HepG2 (cell line): Measurements from ENCODE around the gene ZNF853. TPM values are rescaled to one million over a fixed set of nuclear protein-coding genes. Genes with fewer than 3 reads are reported as not detected.
A peak's percentile ranks its signal among the peaks of the same experiment; 100 is the strongest.

Experiments used
- ATM ChIP-seq: fragments of 450-650 bp; IDR thresholded peaks from 2 replicates; pipeline ENCODE4 v1.7.1; 2017; ENCODE audit warnings: mild to moderate bottlenecking, borderline replicate concordance
- NFKB2 ChIP-seq: sonication (generic); formaldehyde crosslinking; IDR thresholded peaks from 2 replicates; pipeline ENCODE4 v1.4.0; 2020; ENCODE audit warnings: missing genetic modification reagents, borderline replicate concordance
- NR2F1 ChIP-seq, 2 experiments: fragments of 450-650 bp in 1 of 2; formaldehyde crosslinking in 1 of 2; IDR thresholded peaks; 2 replicates each; pipeline versions ENCODE4 v1.5.0 to v1.6.1; 2016 to 2020; ENCODE audit warnings: mild to moderate bottlenecking in 1 of 2, missing compliant biosample characterization in 1 of 2, missing genetic modification reagents in 1 of 2, moderate library complexity in 1 of 2
- NR2F2 ChIP-seq: IDR thresholded peaks from 2 replicates; pipeline ENCODE4 v1.6.1; 2012; ENCODE audit warnings: low read depth, inconsistent platforms, borderline replicate concordance
- SOX13 ChIP-seq, 3 experiments: fragments of 450-650 bp in 1 of 3; sonication (generic) in 1 of 3; formaldehyde crosslinking in 1 of 3; IDR thresholded peaks in 2 of 3; conservative IDR thresholded peaks in 1 of 3; 2 replicates each; pipeline versions ENCODE4 v1.5.0 to v1.6.1; 2016 to 2020; ENCODE audit warnings: antibody characterized with exemption in 1 of 3, mild to moderate bottlenecking in 1 of 3, missing compliant biosample characterization in 1 of 3, missing genetic modification reagents in 1 of 3, moderate library complexity in 1 of 3
- YEATS4 ChIP-seq: sonication (generic); formaldehyde crosslinking; IDR thresholded peaks from 2 replicates; pipeline ENCODE4 v1.4.0; 2020; ENCODE audit warnings: missing genetic modification reagents, borderline replicate concordance
- ZFP1 ChIP-seq: IDR thresholded peaks from 2 replicates; pipeline ENCODE4 v1.6.1; 2016
- ZFP90 ChIP-seq: sonication (generic); formaldehyde crosslinking; IDR thresholded peaks from 2 replicates; pipeline ENCODE4 v1.8.0; 2022; ENCODE audit warnings: missing genetic modification reagents, mild to moderate bottlenecking, inconsistent platforms, borderline replicate concordance
- ZMYM3 ChIP-seq: sonication (generic); formaldehyde crosslinking; IDR thresholded peaks from 2 replicates; pipeline ENCODE4 v1.5.1; 2020; ENCODE audit warnings: mild to moderate bottlenecking, missing genetic modification reagents
- ZNF441 ChIP-seq: sonication (generic); formaldehyde crosslinking; IDR thresholded peaks from 2 replicates; pipeline ENCODE4 v1.7.0; 2021; ENCODE audit warnings: missing genetic modification reagents, borderline replicate concordance
- polyA plus RNA-seq, 8 experiments: library from polyadenylated mRNA; depleted of rRNA in 3 of 8; stranded (reverse) in 7 of 8; unstranded in 1 of 8; fragments of >200 nt; fragmentation: Illumina TruSeq in 4 of 8; extraction: Trizol in 4 of 8; gene quantifications; 2 replicates each; pipeline versions ENCODE4 v1.2.1 to v1.2.3, GENCODE V29; 2011 to 2016; ENCODE audit warnings: low read depth in 4 of 8, missing spikeins in 1 of 8, mixed read lengths in 1 of 8; ENCODE audit not compliant: insufficient read depth in 1 of 8
- total RNA-seq, 5 experiments: library from RNA; depleted of rRNA; stranded (reverse); fragments of >200 nt; fragmentation: Illumina TruSeq; extraction: Trizol; gene quantifications; 2 replicates each; pipeline ENCODE4 v1.2.3, GENCODE V29; 2016; ENCODE audit warnings: low read depth in 1 of 5
- TF ChIP-seq, protein P1 (sequence below): sonication (generic); formaldehyde crosslinking; IDR thresholded peaks from 2 replicates; pipeline ENCODE4 v1.9.0; 2022; ENCODE audit warnings: low read depth, missing genetic modification reagents
- TF ChIP-seq, protein P2 (sequence below): sonication (generic); formaldehyde crosslinking; IDR thresholded peaks from 2 replicates; pipeline ENCODE4 v1.4.0; 2020; ENCODE audit warnings: missing genetic modification reagents, borderline replicate concordance
- TF ChIP-seq, protein P3 (sequence below): IDR thresholded peaks from 2 replicates; pipeline ENCODE4 v1.6.1; 2016; ENCODE audit warnings: missing compliant biosample characterization, missing genetic modification reagents, borderline replicate concordance
- TF ChIP-seq, protein P4 (sequence below): sonication (generic); formaldehyde crosslinking; IDR thresholded peaks from 2 replicates; pipeline ENCODE4 v1.4.0; 2020; ENCODE audit warnings: mild to moderate bottlenecking, missing genetic modification reagents

Gene ZNF853
- total and polyA plus RNA-seq, 2 of the 13 experiments (the other 11 are each of a cell fraction or from before 2014, with no cell fraction given) = 2.1 to 6.2 TPM

DNA sequence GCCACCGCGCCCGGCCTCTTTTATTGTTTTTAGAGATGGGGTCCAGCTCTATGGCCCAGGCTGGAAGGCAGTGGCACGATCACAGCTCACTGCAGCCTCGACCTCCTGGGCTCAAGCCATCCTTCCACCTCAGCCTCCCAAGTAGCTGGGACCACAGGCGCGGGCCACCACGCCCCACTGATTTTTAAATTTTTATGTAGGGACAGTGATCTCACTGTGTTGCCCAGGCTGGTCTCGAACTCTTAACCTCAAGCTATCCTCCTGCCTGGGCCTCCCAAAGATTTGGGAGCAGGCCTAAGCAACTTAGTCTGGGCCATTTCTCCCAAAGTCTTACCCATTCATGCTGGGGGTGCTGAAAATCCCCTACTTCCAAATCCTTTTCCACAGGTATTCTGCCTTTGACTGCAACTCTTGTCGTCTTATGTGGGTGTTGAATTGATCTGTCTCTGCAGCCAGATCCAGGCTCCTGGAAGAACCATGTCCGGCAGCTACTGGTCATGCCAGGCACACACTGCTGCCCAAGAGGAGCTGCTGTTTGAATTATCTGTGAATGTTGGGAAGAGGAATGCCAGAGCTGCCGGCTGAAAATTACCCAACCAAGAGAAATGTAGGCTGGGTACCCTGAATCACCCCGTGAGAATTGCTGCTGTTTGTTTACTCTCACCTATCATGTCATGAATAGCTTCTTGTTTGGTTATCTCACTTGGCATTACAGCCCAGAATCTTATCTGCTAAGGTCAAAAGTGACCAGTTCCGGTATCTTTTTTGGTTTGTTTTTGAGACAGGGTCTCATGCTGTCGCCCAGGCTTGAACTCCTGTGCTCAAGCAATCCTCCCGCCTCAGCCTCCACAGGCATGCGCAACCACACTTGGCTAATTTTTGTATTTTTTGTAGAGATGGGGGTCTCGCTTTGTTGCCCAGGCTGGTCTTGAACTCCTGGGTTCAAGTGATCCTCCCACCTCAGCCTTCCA is 37.0 kb upstream of the ZNF853 start (continued):
- TF ChIP-seq ATM (no peak), NR2F1 (CRISPR knock-in tag; IDR thresholded peaks at IDR 0.05) (peak; percentile 64 to 67; a peak in 3 of 4 replicates), NR2F2 (peak; percentile 88), YEATS4 (CRISPR knock-in tag) (no peak), ZFP90 (CRISPR knock-in tag) (0 out of 2 replicates have a peak, but pooled peaks have one; percentile 23), ZMYM3 (CRISPR knock-in tag) (peak; percentile 26; the same call in 1 of the 2 replicates), SOX13 (IDR thresholded peaks at IDR 0.05) (peak; percentile 59; the same call in 1 of the 2 replicates), SOX13 (CRISPR knock-in tag; conservative IDR thresholded peaks at IDR 0.05 in 1 of 2, IDR thresholded peaks at IDR 0.05 in 1 of 2) (peak in 1 of 2 experiments; percentile 89; a peak in 2 of 4 replicates), ZNF441 (CRISPR knock-in tag) (0 out of 2 replicates have a peak, but pooled peaks have one; percentile 15), NFKB2 (no peak), ZFP1 (CRISPR knock-in tag) (peak; percentile 81; the same call in 1 of the 2 replicates)
- TF ChIP-seq, protein P1, sequence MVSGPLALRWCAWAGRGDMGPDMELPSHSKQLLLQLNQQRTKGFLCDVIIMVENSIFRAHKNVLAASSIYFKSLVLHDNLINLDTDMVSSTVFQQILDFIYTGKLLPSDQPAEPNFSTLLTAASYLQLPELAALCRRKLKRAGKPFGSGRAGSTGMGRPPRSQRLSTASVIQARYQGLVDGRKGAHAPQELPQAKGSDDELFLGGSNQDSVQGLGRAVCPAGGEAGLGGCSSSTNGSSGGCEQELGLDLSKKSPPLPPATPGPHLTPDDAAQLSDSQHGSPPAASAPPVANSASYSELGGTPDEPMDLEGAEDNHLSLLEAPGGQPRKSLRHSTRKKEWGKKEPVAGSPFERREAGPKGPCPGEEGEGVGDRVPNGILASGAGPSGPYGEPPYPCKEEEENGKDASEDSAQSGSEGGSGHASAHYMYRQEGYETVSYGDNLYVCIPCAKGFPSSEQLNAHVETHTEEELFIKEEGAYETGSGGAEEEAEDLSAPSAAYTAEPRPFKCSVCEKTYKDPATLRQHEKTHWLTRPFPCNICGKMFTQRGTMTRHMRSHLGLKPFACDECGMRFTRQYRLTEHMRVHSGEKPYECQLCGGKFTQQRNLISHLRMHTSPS = peak; percentile 88
- TF ChIP-seq, protein P2, sequence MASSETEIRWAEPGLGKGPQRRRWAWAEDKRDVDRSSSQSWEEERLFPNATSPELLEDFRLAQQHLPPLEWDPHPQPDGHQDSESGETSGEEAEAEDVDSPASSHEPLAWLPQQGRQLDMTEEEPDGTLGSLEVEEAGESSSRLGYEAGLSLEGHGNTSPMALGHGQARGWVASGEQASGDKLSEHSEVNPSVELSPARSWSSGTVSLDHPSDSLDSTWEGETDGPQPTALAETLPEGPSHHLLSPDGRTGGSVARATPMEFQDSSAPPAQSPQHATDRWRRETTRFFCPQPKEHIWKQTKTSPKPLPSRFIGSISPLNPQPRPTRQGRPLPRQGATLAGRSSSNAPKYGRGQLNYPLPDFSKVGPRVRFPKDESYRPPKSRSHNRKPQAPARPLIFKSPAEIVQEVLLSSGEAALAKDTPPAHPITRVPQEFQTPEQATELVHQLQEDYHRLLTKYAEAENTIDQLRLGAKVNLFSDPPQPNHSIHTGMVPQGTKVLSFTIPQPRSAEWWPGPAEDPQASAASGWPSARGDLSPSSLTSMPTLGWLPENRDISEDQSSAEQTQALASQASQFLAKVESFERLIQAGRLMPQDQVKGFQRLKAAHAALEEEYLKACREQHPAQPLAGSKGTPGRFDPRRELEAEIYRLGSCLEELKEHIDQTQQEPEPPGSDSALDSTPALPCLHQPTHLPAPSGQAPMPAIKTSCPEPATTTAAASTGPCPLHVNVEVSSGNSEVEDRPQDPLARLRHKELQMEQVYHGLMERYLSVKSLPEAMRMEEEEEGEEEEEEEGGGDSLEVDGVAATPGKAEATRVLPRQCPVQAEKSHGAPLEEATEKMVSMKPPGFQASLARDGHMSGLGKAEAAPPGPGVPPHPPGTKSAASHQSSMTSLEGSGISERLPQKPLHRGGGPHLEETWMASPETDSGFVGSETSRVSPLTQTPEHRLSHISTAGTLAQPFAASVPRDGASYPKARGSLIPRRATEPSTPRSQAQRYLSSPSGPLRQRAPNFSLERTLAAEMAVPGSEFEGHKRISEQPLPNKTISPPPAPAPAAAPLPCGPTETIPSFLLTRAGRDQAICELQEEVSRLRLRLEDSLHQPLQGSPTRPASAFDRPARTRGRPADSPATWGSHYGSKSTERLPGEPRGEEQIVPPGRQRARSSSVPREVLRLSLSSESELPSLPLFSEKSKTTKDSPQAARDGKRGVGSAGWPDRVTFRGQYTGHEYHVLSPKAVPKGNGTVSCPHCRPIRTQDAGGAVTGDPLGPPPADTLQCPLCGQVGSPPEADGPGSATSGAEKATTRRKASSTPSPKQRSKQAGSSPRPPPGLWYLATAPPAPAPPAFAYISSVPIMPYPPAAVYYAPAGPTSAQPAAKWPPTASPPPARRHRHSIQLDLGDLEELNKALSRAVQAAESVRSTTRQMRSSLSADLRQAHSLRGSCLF = 0 out of 2 replicates have a peak, but pooled peaks have one; percentile 65
- TF ChIP-seq, protein P3, sequence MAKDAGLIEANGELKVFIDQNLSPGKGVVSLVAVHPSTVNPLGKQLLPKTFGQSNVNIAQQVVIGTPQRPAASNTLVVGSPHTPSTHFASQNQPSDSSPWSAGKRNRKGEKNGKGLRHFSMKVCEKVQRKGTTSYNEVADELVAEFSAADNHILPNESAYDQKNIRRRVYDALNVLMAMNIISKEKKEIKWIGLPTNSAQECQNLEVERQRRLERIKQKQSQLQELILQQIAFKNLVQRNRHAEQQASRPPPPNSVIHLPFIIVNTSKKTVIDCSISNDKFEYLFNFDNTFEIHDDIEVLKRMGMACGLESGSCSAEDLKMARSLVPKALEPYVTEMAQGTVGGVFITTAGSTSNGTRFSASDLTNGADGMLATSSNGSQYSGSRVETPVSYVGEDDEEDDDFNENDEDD = peak; percentile 45; the same call in 1 of the 2 replicates
- TF ChIP-seq, protein P4, sequence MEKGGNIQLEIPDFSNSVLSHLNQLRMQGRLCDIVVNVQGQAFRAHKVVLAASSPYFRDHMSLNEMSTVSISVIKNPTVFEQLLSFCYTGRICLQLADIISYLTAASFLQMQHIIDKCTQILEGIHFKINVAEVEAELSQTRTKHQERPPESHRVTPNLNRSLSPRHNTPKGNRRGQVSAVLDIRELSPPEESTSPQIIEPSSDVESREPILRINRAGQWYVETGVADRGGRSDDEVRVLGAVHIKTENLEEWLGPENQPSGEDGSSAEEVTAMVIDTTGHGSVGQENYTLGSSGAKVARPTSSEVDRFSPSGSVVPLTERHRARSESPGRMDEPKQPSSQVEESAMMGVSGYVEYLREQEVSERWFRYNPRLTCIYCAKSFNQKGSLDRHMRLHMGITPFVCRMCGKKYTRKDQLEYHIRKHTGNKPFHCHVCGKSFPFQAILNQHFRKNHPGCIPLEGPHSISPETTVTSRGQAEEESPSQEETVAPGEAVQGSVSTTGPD = peak; percentile 86
